Dendritic cell treated with granulocyte-macrophage colony-stimulating factor and Interleukin-4, amounts not matched to agents 40 ng/mL and 50 ng/mL, for 4 days (primary cell): ENCODE measurements around the gene LRRC74A.

Source experiments
- H3K27ac Mint-ChIP-seq: one replicate; pipeline ENCODE4 v1.8.0; 2022; ENCODE audit warnings: mild to moderate bottlenecking, mixed read lengths
- H3K27me3 Mint-ChIP-seq: one replicate; pipeline ENCODE4 v1.8.0; 2022; ENCODE audit warnings: mild to moderate bottlenecking, mixed read lengths
- H3K36me3 Mint-ChIP-seq: one replicate; pipeline ENCODE4 v1.8.0; 2022; ENCODE audit warnings: low read depth, mixed read lengths
- H3K4me1 Mint-ChIP-seq: one replicate; pipeline ENCODE4 v1.8.0; 2022; ENCODE audit warnings: low read depth, mixed read lengths
- H3K4me3 Mint-ChIP-seq: one replicate; pipeline ENCODE4 v1.8.0; 2022; ENCODE audit warnings: mild to moderate bottlenecking, moderate library complexity, mixed read lengths
- H3K9me3 Mint-ChIP-seq: one replicate; pipeline ENCODE4 v1.8.0; 2022; ENCODE audit warnings: mixed read lengths
- intact Hi-C: fragments of 100-400 bp; cut with micrococcal nuclease; formaldehyde crosslinking; loops from one replicate; pipeline ENCODE4 v1.15.0; 2022

LRRC74A gene

DNA sequence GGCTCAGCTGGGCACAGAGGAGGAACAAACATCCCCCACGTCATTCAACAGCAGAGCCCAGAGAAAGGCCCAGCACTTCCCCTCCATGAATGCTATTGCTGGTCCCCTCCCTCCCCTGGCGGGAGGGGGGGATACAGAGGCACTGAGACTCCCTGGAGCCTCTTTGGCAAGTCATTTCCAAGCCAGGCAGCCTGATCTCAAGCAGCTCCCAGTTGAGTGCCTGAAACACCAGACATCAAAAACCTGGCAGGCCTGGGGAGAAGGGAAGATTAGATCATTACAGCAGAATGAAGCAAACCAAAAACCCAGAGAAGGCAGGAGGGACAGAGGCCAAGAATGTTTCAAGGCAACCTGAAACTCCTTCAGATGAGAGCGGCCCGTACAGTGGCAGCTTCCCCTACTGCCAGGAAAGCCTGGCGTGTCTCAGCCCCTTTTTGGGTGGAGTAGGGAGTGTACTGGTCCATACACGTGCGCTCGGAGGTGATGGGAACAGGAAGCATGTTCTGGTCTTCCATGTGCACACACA lies 92.1 kb downstream of the LRRC74A start:
- intact Hi-C loops: loop anchor here (1.0 to 10.0 kb wide), 3 partner anchors 12 to 106 kb away; partner anchors contain the start of gene IRF2BPL
- Mint-ChIP-seq H3K27ac (peak overlapping the region; percentile 96), H3K4me3 (peak overlapping the region; percentile 41)

DNA sequence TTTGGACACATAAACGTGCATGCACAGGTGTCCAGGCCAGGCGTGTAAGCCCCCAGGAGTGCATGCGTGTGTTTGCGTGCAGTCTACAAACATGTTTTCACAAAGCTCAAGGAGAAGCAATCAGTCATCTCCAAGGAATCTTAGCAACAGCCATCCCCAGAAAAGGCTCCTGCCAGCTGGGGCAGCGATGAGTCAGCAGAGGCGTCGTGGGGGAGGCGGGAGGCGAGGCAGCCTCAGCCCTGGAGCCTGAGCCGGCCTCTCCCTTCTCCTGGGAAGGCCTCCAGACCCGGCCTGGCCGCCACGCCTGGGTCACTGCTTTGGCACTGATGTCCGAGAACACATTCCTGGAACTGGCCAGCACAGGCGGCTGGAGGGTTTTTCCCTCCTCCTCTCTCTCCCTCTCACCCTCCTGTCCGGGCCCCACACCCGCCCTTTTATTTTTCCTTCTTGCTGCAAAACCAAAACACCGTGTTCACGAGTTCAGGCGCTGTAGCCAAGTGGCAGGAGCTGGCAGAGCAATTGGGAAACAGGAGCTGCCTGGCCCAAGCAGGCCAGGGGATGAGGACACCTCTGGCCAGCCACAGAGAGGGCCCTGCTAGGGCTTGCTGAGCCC lies 92.7 kb downstream of the LRRC74A start:
- peaks cover 23% of the 10 kb centered on the region for H3K27me3 Mint-ChIP-seq
- H3K9me3 Mint-ChIP-seq: no peaks in the 10 kb centered on the region
- H3K27ac Mint-ChIP-seq: peak overlapping the region; percentile 96
- H3K4me3 Mint-ChIP-seq: peak overlapping the region; percentile 30
- intact Hi-C loops: loop anchor here (1.0 to 10.0 kb wide), 3 partner anchors 11 to 106 kb away; partner anchors contain the start of gene IRF2BPL
- no peaks in the 10 kb centered on the region for H3K36me3 Mint-ChIP-seq
- peaks cover 75% of the 10 kb centered on the region for H3K4me1 Mint-ChIP-seq

More for the DNA sequence above, 92.1 kb downstream of the LRRC74A start:
- H3K9me3 Mint-ChIP-seq: no peaks in the 10 kb centered on the region
- H3K27me3 Mint-ChIP-seq: peaks cover 23% of the 10 kb centered on the region
- H3K4me1 Mint-ChIP-seq: peaks cover 81% of the 10 kb centered on the region
- no peaks in the 10 kb centered on the region for H3K36me3 Mint-ChIP-seq
